Measurements from ENCODE around the gene KIDINS220. TPM values are rescaled to one million over a fixed set of nuclear protein-coding genes. Genes with fewer than 3 reads are reported as not detected.

The KIDINS220 gene
- total RNA-seq, 1 experiment from 2014 or later = 20.1 TPM

DNA sequence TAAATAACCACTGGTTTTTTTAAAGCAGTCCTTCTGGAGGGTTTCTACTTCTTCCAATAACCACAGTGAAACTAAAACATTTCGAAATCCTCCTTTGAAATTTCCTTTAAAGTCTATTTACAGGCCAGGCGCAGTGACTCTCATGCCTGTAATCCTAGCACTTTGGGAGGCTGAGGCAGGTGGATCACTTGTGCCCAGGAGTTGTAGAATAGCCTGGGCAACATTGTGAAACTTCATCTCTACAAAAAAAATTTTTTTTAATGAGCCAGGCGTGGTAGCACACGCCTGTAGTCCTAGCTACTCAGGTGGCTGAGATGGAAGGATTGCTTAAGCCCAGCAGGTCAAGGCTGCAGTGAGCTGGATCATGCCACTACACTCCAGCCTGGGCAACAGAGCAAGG, 15.2 kb downstream of the KIDINS220 start:
- CTCF ChIA-PET = no interaction called here
- no peak for DNase-seq (ENCODE audit: low read depth, low spot score)
- Histone ChIP-seq H3K9me3 (ENCODE audit: control insufficient read depth in 1 of 2, insufficient read depth in 1 of 2, low read depth in 1 of 2, low read length in 2 of 2) (no peaks in the 10 kb centered on the region), H3K79me2 (ENCODE audit: insufficient read depth, low read length) (no peaks in the 10 kb centered on the region), H3K27me3 (ENCODE audit: insufficient read depth, low read length) (no peaks in the 10 kb centered on the region), H3K4me1 (ENCODE audit: control insufficient read depth in 1 of 2, insufficient read depth in 2 of 2, low read length in 2 of 2) (peaks cover 0 to 3% of the 10 kb centered on the region in 2 experiments; a peak in 1 of 4 replicates), H4K20me1 (ENCODE audit: insufficient read depth) (no peaks in the 10 kb centered on the region), H3K36me3 (ENCODE audit: control insufficient read depth in 1 of 2, insufficient read depth in 2 of 2, low read length in 2 of 2) (peaks cover 0 to 8% of the 10 kb centered on the region in 2 experiments; a peak in 1 of 4 replicates), H3K9me2 (ENCODE audit: insufficient read depth) (no peaks in the 10 kb centered on the region), H3K9ac (ENCODE audit: low read length) (no peak overlapping the region), H3K4me2 (ENCODE audit: low read length) (no peak overlapping the region), H3K27ac (ENCODE audit: low read depth, low read length) (no peak overlapping the region), H3K4me3 (replicated peaks in 1 of 2; ENCODE audit: low read depth in 1 of 2, low read length in 2 of 2) (no peak overlapping the region), H2AFZ (ENCODE audit: low read depth, low read length, poor library complexity, severe bottlenecking) (no peak overlapping the region)
- BruUV-seq (replicated peaks) = no TSS peak
- POLR2A ChIA-PET = no interaction called here
- RAD21 ChIA-PET (ENCODE audit: low non-redundant PET in 1 of 2, low total read pairs in 2 of 2, uncharacterized antibody in 2 of 2, unreplicated experiment in 2 of 2) = no interaction called here
- intact Hi-C loops (cut with micrococcal nuclease) = no loop called here
- TF ChIP-seq EZH2phosphoT487 (IDR thresholded peaks at IDR 0.05; ENCODE audit: borderline replicate concordance) (no peak), JUND (IDR thresholded peaks at IDR 0.05) (no peak), FOSL1 (IDR thresholded peaks at IDR 0.05; ENCODE audit: low read depth) (no peak), YY1 (IDR thresholded peaks at IDR 0.05; ENCODE audit: extremely low read depth, insufficient replicate concordance, low read depth, low read length) (no peak), ZFX (IDR thresholded peaks at IDR 0.05) (no peak), CBX3 (IDR thresholded peaks at IDR 0.05; ENCODE audit: low read depth) (no peak), POLR2A (IDR thresholded peaks at IDR 0.05; ENCODE audit: borderline replicate concordance, extremely low read depth, insufficient read depth, insufficient read length) (no peak), POLR2AphosphoS5 (IDR thresholded peaks at IDR 0.05; ENCODE audit: low read depth, low read length) (no peak), EZH2 (IDR thresholded peaks at IDR 0.05) (no peak), SRF (IDR thresholded peaks at IDR 0.05; ENCODE audit: low read depth) (no peak), SP1 (IDR thresholded peaks at IDR 0.05; ENCODE audit: low read depth) (no peak), TCF7L2 (IDR thresholded peaks at IDR 0.05; ENCODE audit: borderline replicate concordance, extremely low read depth, insufficient read depth, insufficient read length) (no peak), CEBPB (IDR thresholded peaks at IDR 0.05; ENCODE audit: low read depth) (no peak), RAD21 (IDR thresholded peaks at IDR 0.05; ENCODE audit: low read depth) (no peak), EGR1 (IDR thresholded peaks at IDR 0.05; ENCODE audit: low read depth) (no peak), SIN3A (IDR thresholded peaks at IDR 0.05; ENCODE audit: low read depth) (no peak)
- TF ChIP-seq, protein P1, sequence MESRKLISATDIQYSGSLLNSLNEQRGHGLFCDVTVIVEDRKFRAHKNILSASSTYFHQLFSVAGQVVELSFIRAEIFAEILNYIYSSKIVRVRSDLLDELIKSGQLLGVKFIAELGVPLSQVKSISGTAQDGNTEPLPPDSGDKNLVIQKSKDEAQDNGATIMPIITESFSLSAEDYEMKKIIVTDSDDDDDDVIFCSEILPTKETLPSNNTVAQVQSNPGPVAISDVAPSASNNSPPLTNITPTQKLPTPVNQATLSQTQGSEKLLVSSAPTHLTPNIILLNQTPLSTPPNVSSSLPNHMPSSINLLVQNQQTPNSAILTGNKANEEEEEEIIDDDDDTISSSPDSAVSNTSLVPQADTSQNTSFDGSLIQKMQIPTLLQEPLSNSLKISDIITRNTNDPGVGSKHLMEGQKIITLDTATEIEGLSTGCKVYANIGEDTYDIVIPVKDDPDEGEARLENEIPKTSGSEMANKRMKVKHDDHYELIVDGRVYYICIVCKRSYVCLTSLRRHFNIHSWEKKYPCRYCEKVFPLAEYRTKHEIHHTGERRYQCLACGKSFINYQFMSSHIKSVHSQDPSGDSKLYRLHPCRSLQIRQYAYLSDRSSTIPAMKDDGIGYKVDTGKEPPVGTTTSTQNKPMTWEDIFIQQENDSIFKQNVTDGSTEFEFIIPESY (IDR thresholded peaks at IDR 0.05; ENCODE audit: extremely low read depth, insufficient replicate concordance, low read length) = no peak
- TF ChIP-seq, protein P2, sequence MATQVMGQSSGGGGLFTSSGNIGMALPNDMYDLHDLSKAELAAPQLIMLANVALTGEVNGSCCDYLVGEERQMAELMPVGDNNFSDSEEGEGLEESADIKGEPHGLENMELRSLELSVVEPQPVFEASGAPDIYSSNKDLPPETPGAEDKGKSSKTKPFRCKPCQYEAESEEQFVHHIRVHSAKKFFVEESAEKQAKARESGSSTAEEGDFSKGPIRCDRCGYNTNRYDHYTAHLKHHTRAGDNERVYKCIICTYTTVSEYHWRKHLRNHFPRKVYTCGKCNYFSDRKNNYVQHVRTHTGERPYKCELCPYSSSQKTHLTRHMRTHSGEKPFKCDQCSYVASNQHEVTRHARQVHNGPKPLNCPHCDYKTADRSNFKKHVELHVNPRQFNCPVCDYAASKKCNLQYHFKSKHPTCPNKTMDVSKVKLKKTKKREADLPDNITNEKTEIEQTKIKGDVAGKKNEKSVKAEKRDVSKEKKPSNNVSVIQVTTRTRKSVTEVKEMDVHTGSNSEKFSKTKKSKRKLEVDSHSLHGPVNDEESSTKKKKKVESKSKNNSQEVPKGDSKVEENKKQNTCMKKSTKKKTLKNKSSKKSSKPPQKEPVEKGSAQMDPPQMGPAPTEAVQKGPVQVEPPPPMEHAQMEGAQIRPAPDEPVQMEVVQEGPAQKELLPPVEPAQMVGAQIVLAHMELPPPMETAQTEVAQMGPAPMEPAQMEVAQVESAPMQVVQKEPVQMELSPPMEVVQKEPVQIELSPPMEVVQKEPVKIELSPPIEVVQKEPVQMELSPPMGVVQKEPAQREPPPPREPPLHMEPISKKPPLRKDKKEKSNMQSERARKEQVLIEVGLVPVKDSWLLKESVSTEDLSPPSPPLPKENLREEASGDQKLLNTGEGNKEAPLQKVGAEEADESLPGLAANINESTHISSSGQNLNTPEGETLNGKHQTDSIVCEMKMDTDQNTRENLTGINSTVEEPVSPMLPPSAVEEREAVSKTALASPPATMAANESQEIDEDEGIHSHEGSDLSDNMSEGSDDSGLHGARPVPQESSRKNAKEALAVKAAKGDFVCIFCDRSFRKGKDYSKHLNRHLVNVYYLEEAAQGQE (IDR thresholded peaks at IDR 0.05; ENCODE audit: low read depth) = no peak
- TF ChIP-seq, protein P3, sequence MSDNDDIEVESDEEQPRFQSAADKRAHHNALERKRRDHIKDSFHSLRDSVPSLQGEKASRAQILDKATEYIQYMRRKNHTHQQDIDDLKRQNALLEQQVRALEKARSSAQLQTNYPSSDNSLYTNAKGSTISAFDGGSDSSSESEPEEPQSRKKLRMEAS (IDR thresholded peaks at IDR 0.05) = no peak
- ATAC-seq = no peak
